GM04504 (cell line): Measurements from ENCODE around the gene KCNQ2.

Experiments
- DNase-seq: peaks from one replicate; pipeline ENCODE4 v3.0.0-alpha.2; 2012; ENCODE audit warnings: low read depth

KCNQ2 gene

DNA sequence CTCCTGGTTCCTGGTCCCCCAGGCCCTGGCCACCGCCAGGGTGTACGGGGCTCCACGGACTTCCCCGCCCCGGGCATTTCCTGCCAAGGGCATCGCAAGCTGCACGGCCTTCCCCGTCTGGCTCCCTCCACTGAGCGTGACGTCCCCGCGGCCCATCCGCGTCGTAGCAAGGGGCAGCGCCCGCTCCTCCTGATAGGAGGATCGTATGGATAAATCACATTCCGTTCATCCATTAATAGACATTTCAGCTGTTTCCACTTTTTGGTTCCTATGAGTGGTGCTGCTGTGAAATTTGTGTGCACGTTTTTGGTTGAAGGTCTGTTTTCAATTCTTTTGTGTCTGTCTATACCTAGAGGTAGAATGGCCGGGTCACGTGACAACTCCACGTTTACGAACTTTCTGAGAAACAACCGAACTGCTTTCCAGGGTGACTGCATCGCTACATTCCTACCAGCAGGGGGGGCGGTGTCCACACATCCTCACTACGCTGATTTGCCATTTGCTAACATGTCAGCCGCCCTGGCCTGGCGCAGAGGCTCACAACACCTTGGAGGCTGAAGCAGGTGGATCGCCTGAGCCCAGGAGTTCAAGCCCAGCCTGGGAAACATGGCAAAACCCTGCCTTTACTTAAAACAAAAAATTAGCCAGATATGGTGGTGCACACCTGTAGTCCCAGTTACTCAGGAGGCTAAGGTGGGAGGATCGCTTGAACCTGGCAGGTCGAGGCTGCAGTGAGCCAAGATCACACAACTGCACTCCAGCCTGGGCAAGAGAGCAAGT lies 37.7 kb downstream of the KCNQ2 start:
- peak; percentile 20 for DNase-seq

DNA sequence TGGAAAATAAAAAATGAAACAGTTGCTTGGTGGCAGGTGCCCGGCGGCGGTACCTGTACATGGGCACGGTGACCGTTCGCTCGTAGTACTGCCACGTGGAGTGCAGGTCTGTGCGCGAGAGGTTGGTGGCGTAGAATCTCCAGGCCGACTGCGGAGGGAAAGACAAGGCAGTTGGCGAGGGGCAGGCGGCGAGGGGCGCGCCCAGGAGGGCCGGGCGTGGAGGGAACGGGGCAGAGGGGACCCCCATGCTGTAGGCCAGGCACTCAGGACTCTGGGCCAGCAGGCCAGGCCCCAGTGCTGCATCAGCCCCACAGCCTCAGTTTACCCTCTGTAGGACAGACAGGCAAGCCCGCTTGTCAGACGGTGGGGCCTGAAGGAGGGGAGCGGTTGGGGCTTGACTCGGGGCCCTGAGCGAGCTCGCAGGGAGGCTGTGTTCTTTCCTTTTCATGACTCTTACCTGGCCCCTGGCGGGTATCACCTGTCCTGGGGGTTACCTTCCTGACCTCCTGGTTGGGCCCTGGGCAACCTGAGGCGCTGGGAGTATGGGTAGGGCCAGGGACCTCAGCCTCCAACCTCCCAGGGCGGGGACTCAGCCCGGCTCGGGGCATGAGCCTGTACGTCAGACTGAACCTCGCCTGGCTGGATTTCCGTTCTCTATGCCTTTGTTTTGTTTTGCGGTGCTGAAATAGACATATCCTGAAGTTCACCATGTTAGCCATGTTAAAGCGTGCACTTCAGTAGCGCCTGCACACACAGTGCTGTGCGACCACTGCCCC lies 38.5 kb downstream of the KCNQ2 start:
- DNase-seq = no peak

DNA sequence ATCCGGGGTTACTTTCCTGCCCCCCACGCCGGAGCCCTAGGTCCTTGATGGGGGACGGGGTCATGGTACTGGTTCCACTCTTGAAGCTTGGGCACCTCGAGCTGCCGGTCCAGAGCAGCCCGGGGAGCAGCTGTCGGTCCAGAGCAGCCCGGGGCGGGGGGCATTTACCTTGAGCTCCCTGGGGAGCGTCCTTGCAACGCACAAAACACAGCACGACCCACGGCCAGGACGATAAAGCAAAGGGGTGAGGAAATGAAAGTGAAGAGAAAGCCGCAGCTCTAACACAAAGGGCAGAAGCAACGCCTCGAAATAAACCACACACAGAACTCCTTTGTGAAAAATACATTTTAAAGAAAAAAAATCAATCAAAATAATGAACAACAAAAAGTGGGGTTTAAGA lies 39.1 kb downstream of the KCNQ2 start:
- no peak for DNase-seq

DNA sequence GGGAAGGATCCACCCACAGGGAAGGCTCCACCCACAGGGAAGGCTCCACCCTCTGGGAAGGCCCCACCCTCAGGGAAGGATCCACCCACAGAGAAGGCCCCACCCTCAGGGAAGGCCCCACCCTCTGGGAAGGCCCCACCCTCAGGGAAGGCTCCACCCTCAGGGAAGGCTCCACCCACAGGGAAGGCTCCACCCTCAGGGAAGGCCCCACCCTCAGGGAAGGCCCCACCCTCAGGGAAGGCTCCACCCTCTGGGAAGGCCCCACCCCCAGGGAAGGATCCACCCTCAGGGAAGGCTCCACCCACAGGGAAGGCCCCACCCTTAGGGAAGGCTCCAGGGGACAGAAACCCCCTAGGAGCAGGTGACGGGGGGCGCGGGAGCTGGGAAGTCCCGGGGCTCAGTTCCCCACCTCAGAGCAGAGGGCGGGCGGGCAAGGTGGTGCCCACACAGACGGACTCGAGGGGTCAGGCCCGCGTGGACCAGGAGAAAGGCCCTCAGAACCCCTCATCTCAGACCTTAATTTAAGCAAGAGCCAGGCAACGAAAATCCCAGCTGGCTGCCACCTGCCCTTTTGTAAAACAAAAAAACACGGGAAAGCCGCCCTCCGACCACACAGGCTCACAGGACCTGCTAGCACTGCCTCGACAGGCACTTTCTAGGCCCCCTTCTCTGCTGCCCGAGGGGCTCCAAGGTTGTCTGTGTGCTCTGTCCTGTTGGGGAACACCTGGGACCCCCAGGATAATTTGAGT lies 39.7 kb downstream of the KCNQ2 start:
- DNase-seq = no peak

DNA sequence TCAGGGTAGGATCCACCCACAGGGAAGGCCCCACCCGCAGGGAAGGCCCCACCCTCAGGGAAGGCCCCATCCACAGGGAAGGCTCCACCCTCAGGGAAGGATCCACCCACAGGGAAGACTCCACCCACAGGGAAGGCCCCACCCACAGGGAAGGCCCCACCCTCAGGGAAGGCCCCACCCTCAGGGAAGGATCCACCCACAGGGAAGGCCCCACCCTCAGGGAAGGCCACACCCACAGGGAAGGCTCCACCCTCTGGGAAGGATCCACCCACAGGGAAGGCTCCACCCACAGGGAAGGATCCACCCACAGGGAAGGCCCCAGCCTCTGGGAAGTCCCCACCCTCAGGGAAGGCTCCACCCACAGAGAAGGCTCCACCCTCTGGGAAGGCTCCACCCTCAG lies 40.5 kb downstream of the KCNQ2 start:
- DNase-seq = no peak

DNA sequence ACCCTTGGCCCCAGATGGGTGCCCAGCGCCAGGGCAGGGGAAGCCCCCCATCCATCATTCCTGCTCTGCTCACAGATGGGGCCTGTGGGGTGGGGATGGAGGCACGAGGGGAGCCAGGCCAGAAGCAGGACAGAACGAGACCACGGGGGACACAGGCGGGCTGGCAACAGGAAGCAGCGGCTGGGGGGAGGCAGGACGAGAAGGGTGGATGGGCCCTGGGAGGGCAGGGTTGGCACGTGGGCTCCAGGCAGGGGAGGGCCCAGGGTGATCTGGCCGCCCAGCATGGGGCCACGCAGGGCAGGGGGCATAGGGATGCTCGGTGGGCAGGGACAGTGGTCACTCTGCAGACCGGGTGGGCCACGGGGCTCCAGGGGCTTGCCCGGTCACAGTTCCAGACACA lies 41.6 kb downstream of the KCNQ2 start:
- DNase-seq = no peak

DNA sequence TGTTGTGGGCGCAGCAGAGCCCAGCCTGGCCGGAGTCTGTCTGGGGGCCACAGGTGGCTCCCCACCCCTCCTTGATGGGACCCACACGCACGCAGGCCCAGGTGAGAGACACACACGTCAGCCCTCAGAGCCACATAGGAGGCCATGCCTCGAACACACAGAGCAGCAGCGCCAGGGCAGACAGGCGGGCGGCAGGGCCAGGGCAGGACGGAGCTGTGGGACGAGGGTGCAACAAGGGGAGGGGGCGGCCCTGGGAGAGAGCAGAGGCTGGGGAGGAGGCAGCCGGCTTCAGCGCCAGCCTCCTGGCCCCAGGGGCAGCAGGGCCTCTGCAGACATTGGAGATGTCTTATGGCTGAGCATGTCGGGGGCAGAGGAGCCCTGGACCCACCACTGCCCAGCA lies 42.5 kb downstream of the KCNQ2 start:
- DNase-seq = no peak

DNA sequence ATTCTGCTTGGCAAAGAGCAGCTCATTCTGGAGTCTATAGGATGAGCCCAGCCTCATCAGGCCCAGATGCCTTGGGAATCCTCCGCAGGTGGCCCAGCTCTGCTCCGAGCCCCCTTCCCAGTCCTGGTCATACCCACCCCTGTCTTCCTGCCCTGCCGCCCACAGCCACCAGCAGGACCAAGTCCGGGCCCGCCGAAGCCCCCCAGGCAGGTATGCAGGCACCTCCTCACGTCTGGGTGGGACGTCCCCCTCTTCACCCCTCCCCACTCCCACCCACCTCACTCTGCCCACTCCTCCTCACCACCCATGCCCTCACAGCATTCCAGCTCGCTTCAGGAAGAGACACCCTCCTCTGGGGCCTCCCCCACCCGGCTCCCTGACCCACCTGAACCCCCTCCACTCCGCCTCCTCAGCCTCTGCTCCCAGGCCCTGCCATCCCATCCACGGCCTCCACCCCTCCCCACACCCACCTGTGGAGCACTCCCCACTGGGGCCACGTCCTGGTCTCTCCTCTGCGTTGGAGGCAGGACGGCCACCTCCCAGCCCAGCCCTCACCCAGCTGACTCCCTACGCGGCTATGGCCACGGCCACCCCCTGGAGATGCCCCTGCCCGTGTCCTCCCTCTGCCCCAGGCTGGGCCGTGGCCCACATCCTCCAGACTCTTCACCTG lies 43.4 kb downstream of the KCNQ2 start:
- no peak for DNase-seq

DNA sequence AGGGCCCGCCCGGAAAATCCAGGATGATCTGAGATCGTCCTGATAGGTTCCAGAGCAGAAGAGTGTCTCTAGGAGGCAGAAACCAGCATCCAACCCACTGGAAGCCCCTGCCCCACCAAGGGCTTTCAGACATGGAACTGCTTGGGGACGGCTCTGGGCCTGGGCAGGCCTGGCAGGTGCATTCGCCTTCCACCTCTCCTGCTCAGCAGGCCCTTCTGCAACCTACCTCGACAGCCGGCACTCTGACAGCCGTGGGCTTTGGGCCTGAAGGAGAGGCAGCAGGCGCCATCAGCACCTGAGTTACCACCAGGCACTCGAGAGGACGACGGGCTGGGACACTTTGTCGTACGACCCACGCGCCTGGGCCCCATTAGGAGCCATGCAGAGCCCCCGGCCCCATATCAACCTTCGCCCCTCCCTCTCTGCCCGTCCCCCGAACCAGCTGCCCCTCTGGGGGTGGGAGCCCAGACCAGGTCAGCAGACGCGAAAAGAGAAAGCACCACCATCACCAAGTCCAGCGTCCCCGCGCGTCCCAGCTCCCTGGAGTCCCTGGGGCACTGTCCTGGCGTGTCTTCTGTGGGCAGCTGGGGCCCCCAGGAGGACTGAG lies 44.6 kb downstream of the KCNQ2 start:
- no peak for DNase-seq

DNA sequence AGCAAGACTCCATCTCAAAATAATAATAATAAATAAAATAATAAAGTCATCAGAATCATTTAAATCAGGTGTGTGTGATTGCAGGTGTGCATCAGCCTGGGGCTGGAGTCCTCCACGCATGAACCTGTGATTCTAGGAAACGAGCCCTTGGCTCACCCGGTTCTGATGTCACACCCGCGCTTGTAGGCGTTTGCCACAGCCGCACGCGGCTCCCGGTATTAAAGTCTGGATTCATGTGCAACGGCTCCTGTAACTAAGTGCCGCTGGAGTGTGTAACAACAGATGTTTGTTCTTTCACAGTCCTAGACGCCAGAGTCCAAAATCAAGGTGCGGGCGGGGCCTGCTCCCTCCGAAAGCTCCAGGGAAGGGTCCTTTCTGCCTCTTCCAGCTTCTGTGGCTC lies 45.2 kb downstream of the KCNQ2 start:
- DNase-seq = no peak

DNA sequence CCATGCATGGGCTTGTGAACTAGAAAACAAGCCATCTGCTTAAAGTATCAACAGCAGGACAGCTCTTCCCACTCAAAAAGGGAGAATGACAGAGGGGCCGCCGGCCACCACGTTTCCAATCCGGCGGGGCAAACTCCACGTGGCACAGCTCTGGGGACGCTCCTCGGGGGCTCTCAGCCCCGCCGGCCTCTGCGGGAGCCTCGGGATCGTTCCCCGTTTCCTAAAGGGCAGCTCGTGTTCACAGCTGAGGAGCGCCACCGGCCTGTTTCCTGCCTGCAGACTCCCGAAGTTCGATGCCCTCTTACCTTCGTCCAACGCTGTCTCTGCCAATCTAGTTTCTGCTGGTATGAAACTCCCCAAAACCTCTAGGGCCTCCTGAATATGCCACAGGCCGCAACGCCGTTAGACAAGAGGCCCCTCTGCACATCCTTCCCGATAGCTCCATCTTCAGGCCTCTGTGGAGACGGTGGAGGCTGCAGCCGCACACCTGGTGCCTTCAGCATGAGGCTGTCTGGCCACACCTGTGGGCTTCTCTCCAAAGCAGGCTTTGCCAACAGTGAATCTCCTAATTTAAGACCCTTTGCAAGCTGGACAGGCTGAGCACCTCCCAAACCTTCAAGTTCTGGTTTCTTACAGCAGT lies 46.5 kb downstream of the KCNQ2 start:
- no peak for DNase-seq

DNA sequence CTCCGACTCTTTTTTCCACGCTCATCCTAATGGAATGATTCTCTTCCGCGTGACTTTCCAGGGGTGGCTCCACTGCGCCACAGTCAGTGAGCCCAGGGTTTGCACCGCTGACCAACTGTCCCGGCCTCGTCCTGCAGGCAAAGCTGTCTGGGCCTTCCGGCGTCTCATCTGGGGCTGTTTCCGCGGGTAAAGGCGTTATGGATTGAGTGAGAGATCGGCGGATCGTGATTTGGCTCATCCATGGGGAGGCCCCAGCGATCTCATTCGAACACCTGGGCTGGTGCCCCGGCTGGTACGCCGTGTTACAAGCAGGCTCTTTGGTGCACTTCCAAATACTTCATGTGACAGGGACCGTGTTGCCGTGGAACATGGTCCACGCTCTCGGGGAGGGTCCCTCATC lies 47.8 kb downstream of the KCNQ2 start:
- no peak for DNase-seq

DNA sequence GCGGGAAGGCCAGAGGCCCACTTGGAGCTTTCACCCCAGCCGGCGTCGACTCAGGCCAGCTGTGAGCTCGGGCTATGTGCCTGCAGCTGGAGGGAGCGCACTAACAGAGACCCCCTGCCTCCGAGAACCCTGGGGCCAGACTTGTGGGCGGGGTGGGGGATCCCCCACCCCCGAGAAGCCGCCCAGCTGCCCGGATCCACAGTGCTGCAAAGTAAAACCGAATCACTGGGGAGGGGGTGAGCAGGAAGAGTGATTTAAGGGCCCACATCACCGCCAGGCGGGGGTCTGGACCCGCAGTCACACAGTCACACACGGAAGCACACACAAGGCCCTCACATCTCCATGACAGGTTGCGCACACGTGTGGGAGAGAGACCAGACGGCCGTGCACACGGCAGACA lies 48.7 kb downstream of the KCNQ2 start:
- DNase-seq = no peak

DNA sequence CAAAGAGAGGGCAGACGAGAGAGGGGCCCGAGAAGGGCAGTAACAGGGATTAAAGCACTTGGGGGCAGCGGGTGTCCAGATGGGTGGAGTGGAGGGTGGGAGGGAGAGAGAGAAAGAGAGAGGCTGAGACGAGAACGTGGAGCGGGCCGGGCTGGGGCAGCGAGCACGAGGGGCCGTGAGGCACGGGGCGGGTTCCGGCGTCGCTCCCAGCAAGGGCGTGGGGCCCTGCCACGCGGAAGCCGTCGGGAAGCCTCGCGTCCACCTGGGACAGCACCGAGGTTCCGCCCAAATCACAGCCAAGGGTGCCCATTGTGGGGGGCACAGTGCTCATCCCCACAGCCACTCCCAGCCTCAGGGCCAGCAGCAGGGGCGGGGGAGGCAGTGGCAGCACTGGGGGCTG lies 49.8 kb downstream of the KCNQ2 start:
- DNase-seq = no peak

DNA sequence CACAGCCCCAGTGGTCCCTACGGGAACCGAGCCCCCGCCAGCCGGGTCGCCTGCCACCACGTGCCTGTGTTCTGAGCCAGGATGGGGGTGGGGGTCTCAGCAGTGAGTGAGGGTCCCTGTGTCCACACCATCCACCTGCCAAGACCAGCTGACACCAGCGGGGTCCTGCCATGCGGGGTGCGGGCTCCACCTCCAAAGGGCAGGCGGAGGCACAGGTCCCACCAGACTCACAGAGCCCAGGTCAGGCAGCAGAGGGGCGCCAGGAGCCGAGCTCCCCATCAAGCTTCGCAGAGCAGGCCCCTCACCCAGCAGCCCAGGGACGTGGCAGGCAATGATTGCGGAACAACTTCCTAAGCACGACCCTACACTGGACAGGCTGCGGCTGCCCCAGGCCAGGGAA lies 50.5 kb downstream of the KCNQ2 start:
- DNase-seq = no peak

DNA sequence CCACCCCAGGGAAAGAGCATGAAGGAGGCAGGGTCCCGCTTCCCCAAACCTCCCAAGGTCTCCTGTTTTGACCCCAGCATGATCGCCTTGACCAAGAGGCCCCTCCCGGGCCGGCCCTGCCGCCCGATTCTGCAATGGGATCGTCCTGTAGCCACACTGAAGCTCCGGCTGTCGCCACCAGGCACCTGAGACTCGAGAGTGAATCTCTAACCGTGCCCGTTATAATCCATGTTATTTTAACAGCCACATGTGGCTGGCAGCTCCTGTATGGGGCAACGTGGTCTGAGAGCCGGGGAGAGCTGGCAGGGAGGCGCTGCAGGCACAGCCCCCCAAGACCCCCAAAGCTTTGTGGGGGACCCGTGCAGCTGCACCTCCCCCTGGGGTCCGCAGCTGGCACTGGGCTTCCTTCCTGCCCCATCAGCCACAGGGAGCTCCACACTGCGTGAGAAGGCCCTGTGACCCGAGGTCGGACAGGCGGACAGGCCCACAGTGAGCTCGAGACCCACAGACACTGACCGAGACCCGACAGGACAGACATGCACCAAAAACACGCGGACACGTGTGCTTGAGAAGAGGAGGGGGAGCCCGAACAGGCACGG lies 51.3 kb downstream of the KCNQ2 start:
- no peak for DNase-seq

DNA sequence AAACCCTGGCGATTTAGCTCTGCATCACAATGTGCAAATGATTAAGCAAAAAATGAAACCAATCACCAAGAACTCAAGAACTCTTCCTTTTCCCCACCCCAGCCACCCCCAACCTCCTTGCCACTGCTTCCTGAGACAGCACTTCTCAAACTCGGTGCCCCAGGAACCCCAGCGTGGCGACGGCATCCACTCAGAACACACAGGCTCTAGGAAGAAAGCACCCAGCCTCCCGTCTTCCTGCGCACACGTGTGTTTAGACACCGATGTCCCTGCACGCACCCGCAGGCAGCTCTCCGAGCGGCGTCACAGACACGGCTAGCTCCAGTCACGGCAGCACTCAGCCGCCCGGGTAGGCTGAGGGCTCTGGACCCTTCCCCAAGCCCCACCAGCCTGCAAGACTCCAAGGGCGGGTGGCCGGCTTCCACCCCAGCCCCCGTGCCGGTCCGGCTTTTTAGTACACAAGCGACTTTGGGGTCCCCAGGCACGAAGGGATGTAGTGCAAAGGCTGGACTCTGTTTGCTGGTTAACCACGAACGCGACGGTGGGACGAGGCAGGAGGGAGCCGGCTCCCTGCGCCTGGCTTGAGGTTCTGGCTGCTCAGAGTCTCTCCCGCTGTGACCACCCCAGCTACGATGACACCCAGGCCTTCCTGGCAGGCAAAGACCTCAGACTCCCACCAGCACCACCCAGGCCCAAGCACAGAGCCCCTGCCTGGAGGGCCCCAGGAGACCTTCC lies 51.9 kb downstream of the KCNQ2 start:
- no peak for DNase-seq

DNA sequence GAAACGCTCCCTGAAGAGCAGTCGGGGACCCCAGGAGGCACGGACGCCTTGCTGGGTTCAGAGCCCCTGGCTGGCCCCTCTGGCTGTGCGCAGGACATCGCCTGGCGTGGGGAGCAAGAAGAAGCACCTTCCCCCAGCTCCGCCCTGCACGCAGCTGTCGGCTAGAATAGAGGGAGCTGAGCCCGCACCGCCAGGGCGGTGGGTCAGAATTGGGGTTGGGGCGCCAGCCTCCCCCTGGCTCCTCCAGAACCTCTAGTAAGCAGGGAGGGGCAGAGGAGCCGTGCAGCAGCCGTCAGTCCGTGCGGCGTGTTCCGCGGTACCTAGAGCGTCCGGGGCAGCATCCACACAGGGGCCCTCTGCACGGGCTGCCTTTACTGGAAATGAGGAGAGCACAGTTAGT lies 53.2 kb downstream of the KCNQ2 start:
- DNase-seq = no peak

DNA sequence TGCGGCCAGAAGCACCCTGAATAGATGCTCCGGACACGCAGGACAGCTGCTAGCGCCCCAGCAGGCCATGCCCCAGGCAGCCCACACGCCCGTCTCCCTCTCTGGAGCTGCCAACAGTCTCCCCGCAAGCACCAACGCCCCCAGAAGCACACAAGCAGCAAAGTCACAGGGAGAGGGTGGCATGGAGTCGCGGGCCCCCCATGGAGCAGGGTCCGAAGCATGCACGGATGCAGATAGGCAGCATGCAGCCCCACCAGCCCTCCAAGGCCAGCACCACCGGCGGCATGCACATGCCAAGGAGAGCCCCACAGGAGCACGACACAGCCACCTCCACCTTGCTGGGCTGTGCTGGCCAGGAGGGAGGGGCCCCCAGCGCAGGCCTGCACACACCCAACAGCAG lies 53.8 kb downstream of the KCNQ2 start:
- no peak for DNase-seq

DNA sequence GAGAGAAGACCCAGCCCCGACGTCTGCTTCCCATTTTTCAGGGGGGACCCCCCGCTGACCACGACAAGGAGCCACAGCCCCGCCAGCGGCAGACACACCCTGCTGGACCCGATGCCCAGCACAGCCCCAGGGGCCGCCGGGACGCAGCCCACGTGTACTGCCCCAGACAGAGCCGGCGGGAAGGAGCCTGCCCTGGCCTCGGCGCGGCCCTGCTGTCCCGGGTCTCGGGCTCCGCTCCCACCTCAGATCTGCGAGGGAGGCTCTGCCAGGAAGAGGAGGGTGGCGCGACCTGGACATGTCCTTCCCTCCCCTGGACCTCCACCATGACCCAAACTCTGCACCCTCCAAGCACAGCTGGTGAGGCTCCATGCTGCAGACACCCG lies 54.7 kb downstream of the KCNQ2 start:
- no peak for DNase-seq
